NCI-H1417 treated with DMSO at 0.1 percent for 48 hours (cell line): ENCODE results near the gene SNCAIP.
"Not testable (repeated sequence)": the region's sequence is repeated elsewhere in the genome, so short reads cannot be mapped to it uniquely, and the experiment has no call there.

ENCODE experiments used
- DNase-seq: peaks from one replicate; lab custom pipeline; 2025; lab: John Stamatoyannopoulos, UW

Gene SNCAIP

DNA sequence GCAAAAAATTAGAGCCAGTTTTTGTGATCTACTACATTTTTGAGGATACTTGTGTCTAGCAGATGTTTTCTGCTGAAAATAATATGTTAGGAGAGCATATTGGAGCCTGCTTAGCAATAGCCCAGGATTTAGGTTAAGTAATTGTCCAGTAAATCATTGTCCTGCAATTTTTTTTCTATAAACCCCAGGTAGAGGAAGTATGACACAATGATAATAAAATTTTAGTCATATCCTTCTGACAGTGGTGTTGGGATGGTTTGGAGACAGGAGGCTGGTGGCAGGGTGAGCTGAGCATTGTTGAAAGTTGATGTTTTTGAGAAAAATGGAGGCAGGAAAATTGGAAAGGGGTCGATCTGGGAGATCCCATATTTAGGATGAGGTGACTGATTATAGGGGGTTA lies 3.5 kb downstream of the SNCAIP start:
- no peak for DNase-seq

- DNase-seq: peak; percentile 17
These were observed 4.6 kb downstream of the SNCAIP start for GRCh38 chr5:122316656-122317055.

- DNase-seq: no peak
These were observed 7.9 kb downstream of the SNCAIP start for GRCh38 chr5:122319897-122320296.

DNA sequence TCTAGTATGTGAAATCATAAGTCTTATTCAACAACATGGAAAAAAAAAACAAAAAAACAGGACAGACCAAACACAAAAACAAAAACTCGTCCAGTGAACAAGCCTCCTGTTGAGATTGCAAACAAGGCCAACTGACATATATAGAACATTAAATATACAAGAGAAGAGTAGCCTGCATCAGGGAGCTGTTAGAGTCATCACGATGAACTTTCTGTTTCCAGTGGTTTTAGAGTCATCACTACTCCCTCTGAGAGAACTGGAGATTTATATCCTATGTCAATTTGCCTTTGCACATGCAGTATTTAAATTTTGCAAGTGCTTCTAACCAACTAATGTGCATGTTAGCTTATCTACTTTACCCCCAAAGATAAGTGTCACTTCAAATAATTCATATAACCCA lies 9.9 kb downstream of the SNCAIP start:
- no peak for DNase-seq

- DNase-seq: no peak
These were observed 10.9 kb downstream of the SNCAIP start for GRCh38 chr5:122322801-122323548.

GRCh38 chr5:122323738-122324137 lies 11.7 kb downstream of the SNCAIP start:
- no peak for DNase-seq

- no peak for DNase-seq
These were observed 15.1 kb downstream of the SNCAIP start for GRCh38 chr5:122327110-122327509.

- no peak for DNase-seq
These were observed 18.8 kb downstream of the SNCAIP start for GRCh38 chr5:122330881-122331280.

DNA sequence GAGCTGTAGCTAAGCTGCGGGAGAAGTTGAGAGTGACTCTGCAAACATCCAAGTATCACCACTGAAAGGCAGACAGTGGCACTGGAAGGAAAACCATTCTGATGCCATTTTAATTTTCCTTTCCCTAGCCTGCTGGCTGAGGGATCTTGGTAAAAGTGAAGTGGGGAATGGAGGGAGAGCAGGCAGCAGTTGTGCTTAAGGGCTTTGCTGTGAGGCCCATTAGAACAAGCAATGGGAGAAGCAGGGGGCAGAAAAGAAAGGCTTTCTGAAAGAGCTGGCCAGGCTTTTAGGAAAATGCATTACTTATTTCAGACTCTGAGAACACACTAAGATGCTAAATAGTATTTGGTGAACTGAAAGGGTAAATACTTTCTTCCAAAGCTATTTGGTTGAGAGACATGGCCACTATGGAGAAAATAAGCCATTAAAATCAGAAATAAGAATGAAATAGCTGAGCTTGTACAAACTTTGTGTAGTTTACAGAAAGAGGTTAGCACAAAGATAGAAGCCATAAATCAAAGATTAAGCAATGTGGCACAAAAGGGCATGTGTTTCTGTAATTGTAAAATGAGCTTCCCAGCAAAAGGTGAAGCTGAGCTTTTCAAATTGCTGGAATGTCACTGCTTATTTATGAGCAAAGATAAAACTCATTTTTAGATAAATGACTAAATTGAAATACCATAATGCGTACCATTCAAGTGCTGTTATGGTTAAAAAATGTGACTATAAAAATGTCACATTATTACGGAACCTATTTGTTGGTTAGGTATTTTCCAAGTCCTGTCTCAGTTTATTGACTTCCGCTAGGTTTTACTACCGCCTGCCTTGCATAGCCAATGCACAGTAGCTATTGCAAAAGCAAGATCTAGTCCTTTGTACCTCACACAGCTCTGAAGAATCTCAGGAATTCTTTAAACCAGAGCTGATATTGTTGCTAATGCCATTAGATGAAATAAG lies 20.8 kb downstream of the SNCAIP start:
- no peak for DNase-seq

- no peak for DNase-seq
These were observed 21.5 kb downstream of the SNCAIP start for GRCh38 chr5:122333564-122333963.

GRCh38 chr5:122339591-122339990 lies 27.6 kb downstream of the SNCAIP start:
- no peak for DNase-seq

DNA sequence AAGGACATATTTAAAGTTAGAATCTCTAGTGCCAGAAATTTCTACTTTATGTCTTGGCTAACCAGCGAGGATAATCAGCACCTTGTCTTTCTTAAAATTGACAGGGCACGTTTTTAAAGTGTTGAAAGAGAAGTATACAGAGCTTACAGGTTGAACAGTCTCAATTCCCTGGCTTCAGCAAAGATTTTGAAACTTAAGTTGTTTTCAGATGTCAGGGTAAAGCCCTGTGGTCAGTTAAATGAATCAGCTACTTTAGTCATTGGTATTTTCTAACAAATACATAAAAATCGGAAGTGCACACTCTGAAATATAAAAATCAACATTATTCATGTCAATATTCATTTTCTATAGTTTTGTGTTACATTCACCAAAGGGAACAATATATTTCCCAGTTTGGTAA lies 29.1 kb downstream of the SNCAIP start:
- no peak for DNase-seq

GRCh38 chr5:122342256-122342655 lies 30.2 kb downstream of the SNCAIP start:
- DNase-seq: no peak

DNA sequence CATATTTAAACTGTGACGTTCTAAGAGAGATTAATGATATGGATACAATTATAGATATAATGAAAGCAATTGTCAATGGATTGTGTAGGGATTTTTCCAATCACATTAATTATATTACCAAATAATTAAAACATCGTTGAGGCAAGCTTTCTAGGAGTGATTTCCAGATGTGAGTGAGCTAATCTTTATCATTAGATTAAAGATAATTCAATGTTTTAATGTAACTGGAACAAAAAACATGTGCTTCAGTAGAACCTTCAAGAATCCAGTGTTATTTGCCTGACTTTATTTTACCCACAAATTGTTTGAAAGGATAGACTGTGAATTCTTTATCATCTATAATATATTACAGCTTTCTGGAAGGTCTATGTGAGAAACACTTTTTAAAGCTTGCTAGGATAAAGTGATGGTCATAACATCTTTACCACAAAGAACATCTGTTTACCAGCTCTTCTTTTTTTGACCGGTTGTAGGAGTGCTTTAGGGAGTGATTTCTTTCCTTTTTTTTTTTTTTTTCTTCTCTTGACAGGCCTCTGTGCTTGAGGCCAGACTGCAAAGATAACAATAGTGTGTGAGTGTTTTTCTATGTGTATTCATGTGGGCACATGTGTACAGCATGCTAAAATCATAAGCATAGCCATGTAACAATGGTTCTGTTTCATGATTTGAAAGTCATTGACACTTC lies 35.0 kb downstream of the SNCAIP start:
- DNase-seq: no peak

- DNase-seq: no peak
These were observed 38.5 kb downstream of the SNCAIP start for GRCh38 chr5:122350496-122350895.

GRCh38 chr5:122351416-122352157 lies 39.5 kb downstream of the SNCAIP start:
- DNase-seq: no peak

- DNase-seq: no peak
These were observed 40.3 kb downstream of the SNCAIP start for GRCh38 chr5:122352331-122352730.

DNA sequence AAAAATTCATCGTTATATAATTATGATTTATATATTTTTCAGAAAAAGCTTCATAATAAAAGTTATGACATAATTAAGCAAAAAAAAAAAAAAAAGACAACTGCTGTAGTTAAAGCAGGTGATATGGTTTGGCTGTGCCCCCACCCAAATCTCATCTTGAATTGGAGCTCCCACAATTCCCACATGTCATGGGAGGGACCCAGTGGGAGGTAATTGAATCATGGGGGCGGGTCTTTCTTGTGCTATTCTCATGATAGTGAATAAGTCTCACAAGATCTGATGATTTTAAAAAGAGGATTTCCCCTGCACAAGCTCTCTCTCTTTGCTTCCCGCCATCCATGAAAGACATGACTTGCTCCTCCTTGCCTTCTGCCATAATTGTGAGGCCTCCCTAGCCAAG lies 41.3 kb downstream of the SNCAIP start:
- not testable (repeated sequence) for DNase-seq

DNA sequence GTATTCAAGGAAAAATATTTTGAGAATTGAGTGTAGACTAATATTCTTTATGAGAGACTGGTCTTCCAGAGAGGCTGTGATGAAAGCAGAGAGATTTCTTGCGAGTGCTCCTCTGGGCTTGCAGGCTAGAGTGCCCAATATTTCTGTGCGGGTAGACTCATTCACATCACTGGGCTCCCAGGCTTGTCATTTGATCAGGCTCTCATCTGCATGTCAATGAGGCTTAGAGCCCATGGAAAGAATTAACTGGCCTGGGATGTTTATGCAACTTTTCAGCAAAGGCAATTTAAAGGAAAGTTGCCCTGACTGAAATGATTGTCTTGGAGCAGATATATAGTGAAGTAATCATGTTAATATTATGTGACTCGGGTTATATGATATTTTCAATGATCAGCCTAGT lies 42.3 kb downstream of the SNCAIP start:
- DNase-seq: no peak

GRCh38 chr5:122355324-122355723 lies 43.3 kb downstream of the SNCAIP start:
- no peak for DNase-seq

- no peak for DNase-seq
These were observed 44.8 kb downstream of the SNCAIP start for GRCh38 chr5:122356855-122357254.
